Prostate gland (tissue), 2 donors: ENCODE measurements around the gene SLC39A7. TPM values are rescaled to one million over a fixed set of nuclear protein-coding genes. Genes with fewer than 3 reads are reported as not detected.

Experiments used
- DNase-seq: peaks from one replicate; pipeline ENCODE4 v3.0.0-alpha.2; 2019; ENCODE audit warnings: low spot score
- H3K27ac ChIP-seq, 2 donors: fragments of 200-600 bp; sonication (generic); 2 replicates each; pipeline ENCODE4 v1.5.1; 2017 to 2019
- H3K27me3 ChIP-seq: fragments of 200-600 bp; sonication (generic); replicated peaks from 2 replicates; pipeline ENCODE4 v1.5.1; 2019; ENCODE audit not compliant: insufficient read depth
- H3K36me3 ChIP-seq, 2 donors: fragments of 200-600 bp; sonication (generic); 1 replicate in 1 of 2; 2 replicates in 1 of 2; pipeline versions ENCODE4 v1.5.1 to v1.8.1; 2017 to 2019
- H3K4me1 ChIP-seq: fragments of 200-600 bp; sonication (generic); replicated peaks from 2 replicates; pipeline ENCODE4 v1.5.1; 2019
- H3K4me3 ChIP-seq, 2 donors: fragments of 200-600 bp; sonication (generic); 2 replicates each; pipeline ENCODE4 v1.5.1; 2017 to 2019
- H3K9me3 ChIP-seq: fragments of 200-600 bp; sonication (generic); 2 replicates; pipeline ENCODE4 v1.5.1; 2017
- POLR2A ChIP-seq: fragments of 450-650 bp; IDR thresholded peaks from one replicate; pipeline ENCODE4 v1.6.1; 2016; ENCODE audit warnings: antibody characterized with exemption, mild to moderate bottlenecking
- POLR2AphosphoS5 ChIP-seq: sonication (generic); formaldehyde crosslinking; IDR thresholded peaks from one replicate; pipeline ENCODE4 v1.6.1; 2017; ENCODE audit warnings: antibody characterized with exemption
- WGBS: methylation state at CpG from one replicate; pipeline ENCODE4 v1.1.5; 2018; 5-methylcytosine and 5-hydroxymethylcytosine counted together
- intact Hi-C: fragments of 100-400 bp; cut with DNase I; formaldehyde crosslinking; loops from one replicate; pipeline ENCODE4 v1.14.2; 2022
- total RNA-seq, 2 donors: library from RNA; depleted of rRNA; stranded (reverse); fragments of >200 nt; gene quantifications; one replicate each; pipeline ENCODE4 v1.1.0, GENCODE V29; 2016
- TF ChIP-seq, protein P1 (sequence below), 4 experiments: fragments of 200-600 bp in 2 of 4; fragments of 450-650 bp in 2 of 4; sonication (generic) in 2 of 4; IDR thresholded peaks; 1 replicate in 3 of 4; 2 replicates in 1 of 4; pipeline ENCODE4 v1.5.1; 2016 to 2019; ENCODE audit warnings: antibody characterized with exemption in 4 of 4, mild to moderate bottlenecking in 2 of 4, moderate library complexity in 2 of 4

SLC39A7 gene
- total RNA-seq, 2 donors from 2014 or later: 109 to 182 TPM

DNA sequence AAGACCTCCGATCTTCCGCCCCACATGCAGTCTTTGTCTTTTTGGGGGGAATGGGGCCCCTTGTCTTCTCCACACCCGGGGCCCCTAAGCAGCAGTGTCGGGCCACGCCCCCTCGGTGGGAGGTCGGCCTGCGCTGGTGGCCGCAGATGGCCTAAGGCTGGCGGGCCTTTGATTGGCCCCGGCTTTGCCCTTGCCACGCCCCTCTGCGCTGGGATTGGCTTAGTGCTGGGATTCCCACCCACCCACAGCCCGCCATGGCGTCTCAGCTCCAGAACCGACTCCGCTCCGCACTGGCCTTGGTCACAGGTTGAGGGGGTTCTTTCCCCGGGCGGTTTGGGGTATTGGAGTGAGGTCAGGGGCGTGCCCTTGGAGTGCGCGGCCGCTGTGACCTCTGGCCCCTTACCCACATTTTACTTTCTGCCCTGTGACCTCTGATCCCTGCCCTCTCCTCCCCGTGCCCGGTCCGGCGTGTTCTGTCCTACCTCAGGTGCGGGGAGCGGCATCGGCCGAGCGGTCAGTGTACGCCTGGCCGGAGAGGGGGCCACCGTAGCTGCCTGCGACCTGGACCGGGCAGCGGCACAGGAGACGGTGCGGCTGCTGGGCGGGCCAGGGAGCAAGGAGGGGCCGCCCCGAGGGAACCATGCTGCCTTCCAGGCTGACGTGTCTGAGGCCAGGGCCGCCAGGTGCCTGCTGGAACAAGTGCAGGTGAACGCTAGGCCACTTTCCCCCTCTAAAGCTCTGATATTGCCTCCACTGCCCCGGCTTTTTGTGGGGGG, 3.9 kb downstream of the SLC39A7 start, which contains the start of gene HSD17B8:
HSD17B8 (plus strand) TSS at position 241 of the 776 bp plus-strand sequence; CDS start at position 255, 14 bp downstream.
- H3K9me3 ChIP-seq: no peaks in the 10 kb centered on the region
- peak within 1 kb of the TSS; percentile 61 to 63 for H3K4me3 ChIP-seq
- H3K36me3 ChIP-seq: peaks cover 0 to 6% of the 10 kb centered on the region in 2 donors
- peak; percentile 84 for TF ChIP-seq POLR2AphosphoS5
- TF ChIP-seq, protein P1, sequence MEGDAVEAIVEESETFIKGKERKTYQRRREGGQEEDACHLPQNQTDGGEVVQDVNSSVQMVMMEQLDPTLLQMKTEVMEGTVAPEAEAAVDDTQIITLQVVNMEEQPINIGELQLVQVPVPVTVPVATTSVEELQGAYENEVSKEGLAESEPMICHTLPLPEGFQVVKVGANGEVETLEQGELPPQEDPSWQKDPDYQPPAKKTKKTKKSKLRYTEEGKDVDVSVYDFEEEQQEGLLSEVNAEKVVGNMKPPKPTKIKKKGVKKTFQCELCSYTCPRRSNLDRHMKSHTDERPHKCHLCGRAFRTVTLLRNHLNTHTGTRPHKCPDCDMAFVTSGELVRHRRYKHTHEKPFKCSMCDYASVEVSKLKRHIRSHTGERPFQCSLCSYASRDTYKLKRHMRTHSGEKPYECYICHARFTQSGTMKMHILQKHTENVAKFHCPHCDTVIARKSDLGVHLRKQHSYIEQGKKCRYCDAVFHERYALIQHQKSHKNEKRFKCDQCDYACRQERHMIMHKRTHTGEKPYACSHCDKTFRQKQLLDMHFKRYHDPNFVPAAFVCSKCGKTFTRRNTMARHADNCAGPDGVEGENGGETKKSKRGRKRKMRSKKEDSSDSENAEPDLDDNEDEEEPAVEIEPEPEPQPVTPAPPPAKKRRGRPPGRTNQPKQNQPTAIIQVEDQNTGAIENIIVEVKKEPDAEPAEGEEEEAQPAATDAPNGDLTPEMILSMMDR (IDR thresholded peaks at IDR 0.05): peak in 1 of 4 experiments; percentile 6
- peak; percentile 70 for TF ChIP-seq POLR2A
- H3K27me3 ChIP-seq: no peaks in the 10 kb centered on the region
- H3K4me1 ChIP-seq: peaks cover 6% of the 10 kb centered on the region
- DNase-seq: peak; percentile 94
- intact Hi-C loops: no loop called here
- WGBS: 1% methylated on average over 48 of the region's 48 CpGs
- H3K27ac ChIP-seq: peak within 1 kb of the TSS; percentile 58 to 71

DNA sequence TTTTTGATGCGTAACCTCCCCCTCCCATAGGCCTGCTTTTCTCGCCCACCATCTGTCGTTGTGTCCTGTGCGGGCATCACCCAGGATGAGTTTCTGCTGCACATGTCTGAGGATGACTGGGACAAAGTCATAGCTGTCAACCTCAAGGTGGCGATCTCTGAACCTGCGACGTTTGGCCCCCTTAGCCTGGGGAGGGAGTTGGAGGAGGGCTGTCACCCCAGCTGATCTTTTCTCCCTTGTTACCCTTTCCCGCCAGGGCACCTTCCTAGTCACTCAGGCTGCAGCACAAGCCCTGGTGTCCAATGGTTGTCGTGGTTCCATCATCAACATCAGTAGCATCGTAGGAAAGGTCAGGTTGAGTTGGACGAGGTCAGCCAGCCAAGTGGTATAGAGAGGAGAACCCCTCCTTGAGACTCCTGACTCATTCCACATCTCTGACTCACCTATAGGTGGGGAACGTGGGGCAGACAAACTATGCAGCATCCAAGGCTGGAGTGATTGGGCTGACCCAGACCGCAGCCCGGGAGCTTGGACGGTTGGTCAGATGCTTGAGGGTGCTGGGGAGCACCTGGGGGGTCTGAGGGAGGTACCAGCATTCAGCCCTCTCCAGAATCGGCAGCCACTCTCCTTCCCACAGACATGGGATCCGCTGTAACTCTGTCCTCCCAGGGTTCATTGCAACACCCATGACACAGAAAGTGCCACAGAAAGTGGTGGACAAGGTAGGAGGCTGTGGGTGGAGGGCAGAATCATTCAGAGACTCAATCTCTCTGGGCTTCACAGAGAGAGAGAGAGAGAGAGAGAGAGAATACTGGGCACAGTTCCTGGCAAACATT, 4.7 kb downstream of the SLC39A7 start:
- no peaks in the 10 kb centered on the region for H3K27me3 ChIP-seq
- H3K9me3 ChIP-seq: no peaks in the 10 kb centered on the region
- peak overlapping the region; percentile 61 to 63 for H3K4me3 ChIP-seq
- WGBS: 48% methylated on average over 17 of the region's 17 CpGs
- H3K4me1 ChIP-seq: peaks cover 6% of the 10 kb centered on the region
- TF ChIP-seq, protein P1 (IDR thresholded peaks at IDR 0.05): no peak
- no peak for TF ChIP-seq POLR2AphosphoS5
- no peak for TF ChIP-seq POLR2A
- peaks cover 0 to 6% of the 10 kb centered on the region in 2 donors for H3K36me3 ChIP-seq
- DNase-seq: no peak
- intact Hi-C loops: no loop called here
- peak overlapping the region in 1 of 2 donors; percentile 58 for H3K27ac ChIP-seq

DNA sequence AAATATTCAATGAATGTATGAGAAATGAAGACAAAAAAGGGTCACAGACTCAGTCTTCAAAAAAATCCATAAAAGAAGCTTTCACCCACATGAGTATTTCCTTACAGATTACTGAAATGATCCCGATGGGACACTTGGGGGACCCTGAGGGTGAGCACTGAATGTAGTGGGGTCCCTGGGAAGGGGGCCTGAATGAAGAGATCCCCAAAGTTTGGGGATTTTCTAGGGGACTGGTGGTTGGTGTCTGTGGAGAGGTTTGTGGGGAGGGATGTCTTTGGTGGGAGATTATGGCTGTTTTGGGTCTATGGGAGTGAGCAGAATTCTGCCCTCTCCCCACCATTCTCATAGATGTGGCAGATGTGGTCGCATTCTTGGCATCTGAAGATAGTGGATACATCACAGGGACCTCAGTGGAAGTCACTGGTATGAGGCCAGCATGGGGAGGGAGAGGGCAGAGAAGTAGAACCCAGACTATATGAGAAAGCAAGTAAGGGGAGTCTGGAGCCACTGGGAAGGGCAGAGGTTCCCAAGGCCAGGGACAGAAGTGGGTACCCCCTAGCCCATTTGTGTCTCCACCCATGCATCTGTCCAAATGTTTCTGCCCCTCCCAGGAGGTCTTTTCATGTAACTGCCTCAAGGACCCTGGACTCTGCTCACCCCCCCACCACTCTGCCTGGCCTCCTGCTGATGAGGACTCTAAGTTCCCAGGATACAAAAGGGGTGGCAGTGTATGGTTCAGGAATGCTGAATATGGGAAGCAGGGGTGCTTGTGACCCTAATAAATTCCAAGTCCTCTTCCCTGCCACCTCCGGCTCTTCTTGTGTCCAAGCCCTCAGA, 5.6 kb downstream of the SLC39A7 start:
- Histone ChIP-seq H3K9me3 (no peaks in the 10 kb centered on the region), H3K36me3 (peaks cover 0 to 6% of the 10 kb centered on the region in 2 donors), H3K4me1 (peaks cover 6% of the 10 kb centered on the region), H3K27ac (no peak overlapping the region), H3K4me3 (no peak overlapping the region), H3K27me3 (no peaks in the 10 kb centered on the region)
- no peak for DNase-seq
- WGBS: 72% methylated on average over 3 of the region's 3 CpGs
- intact Hi-C loops: no loop called here
- TF ChIP-seq, protein P1 (IDR thresholded peaks at IDR 0.05): no peak
- TF ChIP-seq POLR2A: no peak
- TF ChIP-seq POLR2AphosphoS5: no peak

DNA sequence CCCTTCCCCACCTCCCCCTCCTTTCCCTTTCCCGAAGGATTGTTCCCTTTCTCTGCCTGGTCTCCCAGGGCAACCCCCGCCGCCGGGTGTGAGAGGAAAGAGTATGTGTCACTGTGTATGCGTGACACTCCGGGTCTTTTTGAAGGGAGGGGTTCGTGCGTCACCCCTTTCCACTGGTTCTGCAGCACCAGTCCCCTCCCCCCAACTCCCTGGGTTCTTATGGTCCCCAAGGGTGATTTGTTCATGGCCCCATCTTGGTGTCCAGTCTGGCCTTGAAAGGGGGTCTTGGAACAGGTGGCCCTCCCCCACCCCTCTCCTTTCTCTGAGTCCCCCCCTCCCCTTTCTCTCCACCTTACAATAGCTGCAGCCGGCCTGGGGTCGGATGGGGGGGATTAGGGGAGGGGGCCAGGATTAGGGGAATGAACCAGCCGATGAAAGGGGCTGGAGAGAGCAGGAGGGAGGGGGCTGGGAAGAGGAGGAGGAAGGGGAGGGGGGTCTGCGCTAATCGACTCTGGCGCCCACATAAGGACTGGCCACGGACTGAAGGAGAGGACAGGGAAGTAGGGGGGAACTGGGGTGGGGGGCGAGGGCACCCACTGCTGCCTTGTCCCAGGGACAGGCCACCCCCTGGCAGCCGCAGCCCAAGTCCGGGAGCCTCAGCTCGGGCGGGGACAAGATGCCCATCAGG, 6.3 kb downstream of the SLC39A7 start:
- Histone ChIP-seq H3K27me3 (no peaks in the 10 kb centered on the region), H3K36me3 (peaks cover 0 to 6% of the 10 kb centered on the region in 2 donors), H3K9me3 (no peaks in the 10 kb centered on the region), H3K27ac (peak overlapping the region; percentile 94 to 98), H3K4me3 (peak overlapping the region; percentile 96 to 97), H3K4me1 (peaks cover 4% of the 10 kb centered on the region)
- intact Hi-C loops: no loop called here
- no peak for TF ChIP-seq POLR2AphosphoS5
- TF ChIP-seq POLR2A: no peak
- TF ChIP-seq, protein P1 (IDR thresholded peaks at IDR 0.05): no peak
- 19% methylated on average over 20 of the region's 20 CpGs for WGBS
- no peak for DNase-seq
